Dedifferentiated amniotic fluid mesenchymal stem cell (primary cell): ENCODE data around the gene MORC4.

Experiments used
- DNase-seq: peaks from one replicate; pipeline ENCODE4 v3.0.0-alpha.2; 2016; ENCODE audit errors: extremely low spot score

Gene MORC4

DNA sequence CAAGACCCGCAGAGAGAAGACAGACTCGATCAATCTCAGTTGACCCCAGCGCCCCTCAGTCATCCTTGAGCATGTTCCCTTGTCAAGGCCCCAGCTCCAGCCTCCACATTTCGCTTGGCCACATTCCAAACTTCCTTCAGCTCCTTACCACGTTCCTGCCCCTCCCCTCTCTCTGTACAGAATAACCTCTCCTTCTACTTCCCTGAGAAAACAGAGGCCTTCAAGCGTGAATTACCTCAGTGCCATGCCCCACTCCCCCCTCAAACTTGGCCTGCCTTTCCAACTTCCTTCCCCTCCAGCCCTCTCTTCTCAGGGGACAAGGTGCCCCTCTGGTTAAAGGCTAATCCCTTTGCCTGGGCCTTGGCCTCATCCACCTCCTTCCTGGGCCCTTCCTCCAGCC, 93.7 kb downstream of the MORC4 start:
- DNase-seq: no peak

DNA sequence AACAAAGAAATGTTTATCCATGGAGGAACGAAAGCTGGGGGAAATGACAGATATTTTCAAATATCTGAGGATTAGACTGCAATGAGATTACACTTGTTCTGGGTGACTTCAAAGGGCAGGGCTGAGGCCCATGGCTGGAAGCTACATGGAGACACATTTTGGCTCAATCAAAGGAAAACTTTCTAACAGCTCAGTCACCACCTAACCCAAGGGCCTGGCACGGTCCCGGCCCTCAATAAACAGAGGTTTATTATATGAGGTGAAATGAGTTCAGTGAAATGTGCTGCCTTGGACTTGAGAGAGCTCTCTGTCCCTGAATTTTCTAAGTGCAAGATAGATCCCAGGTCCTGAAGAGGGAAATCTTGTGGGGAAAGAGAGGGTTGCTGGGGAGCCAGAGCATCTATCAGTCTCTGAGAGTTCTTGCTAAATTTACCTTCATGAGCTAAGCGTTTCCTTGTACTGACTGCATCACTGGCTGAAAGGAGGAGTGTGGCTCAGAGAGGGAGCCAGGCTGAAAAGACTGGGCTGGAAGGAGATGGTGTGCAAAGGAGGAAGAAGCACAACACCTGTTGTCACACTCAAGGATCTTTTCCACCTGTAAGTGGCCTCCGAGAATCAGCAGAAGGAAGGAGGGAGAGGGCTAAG, 94.8 kb downstream of the MORC4 start:
- DNase-seq: no peak

DNA sequence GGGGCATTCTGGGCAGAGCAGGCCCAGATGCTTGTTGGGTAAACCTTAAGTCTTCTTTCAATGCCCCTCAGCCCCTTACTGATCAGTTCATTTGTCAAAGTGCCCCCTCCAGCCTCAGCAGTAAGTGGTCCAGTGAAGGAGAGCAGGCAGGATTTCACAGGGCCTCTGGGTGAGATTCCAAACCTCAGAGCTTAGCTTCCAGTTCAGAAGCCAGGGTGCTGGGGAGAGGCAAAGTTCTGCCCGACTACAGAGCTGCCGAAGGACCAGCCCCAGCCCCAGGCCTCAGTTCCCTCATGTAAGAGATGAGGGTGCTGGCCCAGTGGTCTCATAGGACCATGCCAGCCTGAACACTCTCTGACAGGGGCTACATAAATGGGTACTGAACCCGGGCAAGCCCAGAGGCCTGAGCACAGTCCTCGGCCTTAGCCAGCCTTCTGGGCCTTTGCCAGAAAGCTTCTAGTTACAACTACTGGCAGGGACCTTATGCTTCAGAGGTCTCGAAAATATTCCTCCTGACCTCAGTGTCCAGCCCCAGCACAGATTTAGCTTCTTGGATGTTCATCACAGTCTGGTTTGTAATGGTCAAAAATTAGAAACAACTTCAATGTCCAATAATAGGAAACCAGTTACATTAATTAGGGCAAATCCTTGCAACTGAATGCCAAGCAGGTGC, 96.0 kb downstream of the MORC4 start:
- DNase-seq: no peak

DNA sequence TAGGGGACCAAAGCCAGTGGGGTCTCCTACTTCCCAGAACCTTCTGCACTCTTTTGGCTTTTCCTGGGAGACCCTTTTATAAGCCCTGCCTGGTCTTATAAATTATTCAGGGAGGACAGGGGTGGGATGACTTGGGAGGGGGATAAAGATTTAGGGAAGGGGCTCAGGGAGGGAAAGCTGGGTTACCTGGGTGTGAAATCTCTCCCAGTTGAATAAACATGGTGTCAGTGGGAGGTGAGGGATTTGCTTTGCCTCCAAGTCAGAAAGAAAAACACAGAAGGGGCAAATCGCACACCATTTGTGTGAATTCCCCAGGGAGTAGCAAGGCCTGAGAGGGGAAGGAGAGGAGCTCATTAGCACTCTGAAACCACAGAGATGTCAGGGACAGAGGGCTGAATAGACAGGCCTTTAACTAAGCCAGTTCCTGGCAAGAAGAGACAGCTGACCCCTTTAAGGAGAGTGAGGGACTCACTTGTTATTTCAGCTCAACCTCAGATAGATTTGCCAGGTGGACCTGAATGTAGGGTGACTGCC, 96.7 kb downstream of the MORC4 start, which contains the start of gene RIPPLY1:
RIPPLY1 (minus strand) TSS at position 51 of the 534 bp plus-strand sequence. CDS start 54 bp downstream, outside the sequence.
- no peak for DNase-seq

DNA sequence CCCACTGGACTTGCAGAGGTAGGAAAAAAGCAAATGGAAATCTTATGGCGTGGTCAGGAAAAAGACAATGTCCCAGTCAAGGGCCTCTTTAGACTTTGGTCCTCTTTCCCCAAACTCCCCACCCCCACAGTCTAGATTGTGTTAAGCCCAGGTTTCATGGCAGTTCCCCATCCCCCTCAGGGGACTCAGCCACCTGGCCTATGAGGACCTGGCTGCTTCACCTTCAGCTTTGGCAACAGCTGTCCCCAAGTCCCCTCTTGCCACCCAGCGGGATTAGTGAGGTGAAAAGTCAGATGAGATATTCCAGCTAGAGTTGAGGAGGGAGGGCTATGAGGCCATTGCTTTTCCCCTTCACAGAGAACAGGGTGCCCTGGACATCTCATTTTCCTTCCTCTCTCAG, 97.3 kb downstream of the MORC4 start:
- DNase-seq: no peak

DNA sequence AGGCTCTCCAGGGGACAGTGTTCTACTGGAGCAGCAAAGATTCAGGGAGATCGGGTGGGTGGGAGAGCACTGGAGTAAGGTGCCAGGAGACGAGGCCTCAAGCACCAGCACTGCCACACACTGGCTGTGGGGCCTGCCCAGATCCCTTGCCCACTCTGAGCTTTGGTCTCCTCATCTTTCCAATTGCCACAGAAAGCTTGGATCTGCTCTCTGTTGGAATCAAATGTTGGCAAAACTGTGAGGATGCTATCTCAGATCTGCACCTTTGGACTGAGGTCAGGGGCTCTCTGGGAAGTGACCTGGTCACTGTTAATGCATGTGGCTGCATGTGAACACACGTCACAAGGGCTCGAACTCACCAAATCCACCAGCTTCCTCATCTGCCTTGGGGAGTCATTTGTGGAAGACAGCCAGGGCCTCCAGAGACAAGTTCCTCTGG, 98.2 kb downstream of the MORC4 start:
- DNase-seq: no peak

DNA sequence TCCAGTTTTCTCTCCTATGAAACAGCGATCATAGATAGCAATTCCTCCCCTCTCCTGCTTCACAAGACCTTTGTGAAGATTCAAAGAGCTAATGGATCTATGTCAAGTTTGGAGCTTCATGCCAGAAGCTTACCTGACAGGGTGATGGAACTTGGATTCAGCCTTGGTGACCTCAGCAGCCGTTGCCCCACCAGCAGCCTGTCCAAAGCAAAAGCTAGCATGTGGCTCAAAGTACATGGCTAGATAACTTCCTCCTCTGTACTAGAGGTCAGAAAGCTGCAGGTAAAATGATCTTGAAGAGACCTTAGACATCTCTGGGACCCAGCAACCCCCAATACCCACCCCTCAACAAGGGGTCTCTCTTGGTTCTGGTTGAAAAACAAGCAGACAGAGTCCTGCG, 98.7 kb downstream of the MORC4 start:
- no peak for DNase-seq

DNA sequence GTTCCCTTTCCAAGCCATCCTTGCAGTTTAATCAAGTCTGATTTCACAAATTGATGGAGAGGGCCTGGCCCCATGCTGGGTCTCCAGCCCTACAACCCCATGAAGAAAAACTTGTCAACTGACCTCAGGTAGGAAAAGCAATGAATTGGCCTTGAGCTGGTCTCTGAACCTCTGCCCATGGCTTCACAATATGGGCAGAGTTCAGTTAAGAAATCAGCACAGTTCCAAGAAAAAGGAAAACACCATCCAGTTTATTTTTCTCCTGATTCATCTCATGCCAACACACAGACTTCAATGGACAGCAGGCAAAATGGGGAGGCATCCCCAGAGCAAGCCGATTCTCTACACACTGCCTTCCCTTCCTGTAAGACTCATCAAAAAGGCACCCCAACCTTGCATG, 100.2 kb downstream of the MORC4 start:
- no peak for DNase-seq

DNA sequence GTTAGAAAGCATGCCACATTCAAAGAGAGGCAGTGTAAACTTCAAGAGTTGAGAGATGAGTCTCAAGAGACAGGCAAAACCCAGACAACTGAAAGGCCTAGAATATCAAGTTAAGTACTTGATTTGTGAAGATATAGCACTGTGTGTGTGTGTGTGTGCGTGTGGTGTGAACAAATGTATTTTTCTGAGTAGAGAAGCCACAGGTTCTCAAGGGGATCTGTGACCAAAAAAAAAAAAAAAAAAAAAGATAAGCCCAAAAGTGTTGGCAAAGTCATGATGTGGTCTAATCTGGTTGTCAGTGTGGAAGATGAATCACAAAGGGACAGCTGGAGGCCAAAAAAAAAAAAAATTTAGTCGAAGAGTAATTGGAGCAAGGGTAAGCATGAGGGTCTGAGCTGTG, 100.7 kb downstream of the MORC4 start:
- DNase-seq: no peak

DNA sequence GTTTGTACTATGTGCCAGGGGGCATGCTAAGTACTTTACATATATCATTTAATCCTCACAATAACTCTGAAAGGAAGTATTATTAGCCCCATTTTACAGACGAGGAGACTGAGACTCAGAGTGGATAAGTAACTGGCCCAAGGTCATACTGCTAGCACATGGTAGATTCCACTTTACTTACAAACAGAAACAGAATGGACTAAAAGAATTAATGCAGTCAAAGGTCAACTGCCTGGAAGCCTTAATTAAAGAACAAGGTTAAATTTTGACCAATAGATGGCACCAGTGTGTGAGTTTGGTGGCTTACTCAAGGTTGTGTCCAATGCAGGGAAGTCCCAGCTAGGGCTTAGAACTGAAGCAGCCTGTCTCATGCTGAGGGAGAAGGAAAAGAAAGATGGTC, 101.5 kb downstream of the MORC4 start:
- DNase-seq: no peak

DNA sequence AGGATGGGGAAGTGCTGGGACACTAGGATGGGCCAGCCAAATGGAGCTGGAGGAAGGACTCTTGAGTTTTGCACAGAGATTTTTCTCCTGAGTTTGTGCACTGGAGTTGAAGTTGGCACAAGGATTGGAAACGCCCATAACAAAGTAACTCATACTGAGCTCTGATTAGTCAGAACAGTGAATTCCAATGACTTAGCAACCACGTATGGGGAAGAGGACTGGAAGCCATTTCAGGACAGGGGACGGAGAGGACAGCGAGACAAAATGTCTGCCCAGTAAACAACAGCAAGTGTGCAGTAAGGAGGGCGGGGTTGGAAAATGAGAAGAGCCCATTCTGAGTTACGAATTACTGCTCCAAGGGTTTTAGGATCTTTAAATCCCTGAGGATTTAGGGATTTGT, 102.8 kb downstream of the MORC4 start:
- DNase-seq: no peak

DNA sequence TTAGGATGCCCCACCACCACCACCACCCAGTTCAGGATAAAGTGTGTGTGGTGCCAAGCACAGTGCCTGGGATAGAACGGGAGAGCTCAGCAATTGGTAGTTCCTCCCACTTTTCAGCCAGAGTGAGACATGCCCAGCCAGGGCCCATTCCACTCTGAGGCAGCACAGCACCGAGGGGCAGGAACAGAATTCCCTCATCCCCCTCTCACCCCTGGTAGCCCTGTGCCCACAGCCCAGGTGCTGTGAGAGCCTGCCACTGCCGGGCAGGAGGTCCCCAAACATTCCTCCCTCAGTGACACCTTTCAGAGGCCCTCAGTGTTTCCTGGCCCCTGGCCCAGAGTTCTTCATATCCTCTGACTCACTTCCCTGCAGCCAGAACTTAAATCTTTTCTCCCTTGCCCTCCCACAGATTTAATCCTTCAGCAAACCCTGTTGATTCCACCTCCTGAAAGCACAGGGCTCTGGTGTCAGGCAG, 105.0 kb downstream of the MORC4 start:
- peak; percentile 35 for DNase-seq

DNA sequence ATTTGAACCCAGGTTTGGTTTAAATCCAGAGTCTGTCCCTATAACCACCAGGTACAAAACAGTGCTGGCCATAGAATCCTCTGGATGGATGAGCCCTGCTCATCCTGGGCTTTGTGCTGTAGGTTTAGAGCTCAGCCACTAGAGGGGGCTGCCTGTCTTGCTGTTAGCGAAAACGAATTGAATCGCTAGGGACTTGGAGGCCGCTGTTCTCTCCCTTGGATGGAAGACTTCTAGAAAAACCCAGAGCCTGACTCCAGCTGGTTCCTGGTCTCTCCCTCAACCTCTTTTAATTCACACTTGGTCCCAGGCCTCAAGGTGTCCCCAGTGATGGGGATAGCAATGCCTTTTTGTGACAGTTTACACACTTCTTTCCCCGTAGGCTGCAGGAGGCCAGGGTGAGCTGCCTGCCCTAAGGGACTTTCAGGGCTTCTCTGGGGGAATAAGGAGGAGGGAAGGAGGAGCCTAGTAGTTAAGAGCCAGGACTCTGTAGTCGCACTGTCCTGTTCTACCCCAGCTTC, 105.6 kb downstream of the MORC4 start:
- DNase-seq: peak; percentile 72

DNA sequence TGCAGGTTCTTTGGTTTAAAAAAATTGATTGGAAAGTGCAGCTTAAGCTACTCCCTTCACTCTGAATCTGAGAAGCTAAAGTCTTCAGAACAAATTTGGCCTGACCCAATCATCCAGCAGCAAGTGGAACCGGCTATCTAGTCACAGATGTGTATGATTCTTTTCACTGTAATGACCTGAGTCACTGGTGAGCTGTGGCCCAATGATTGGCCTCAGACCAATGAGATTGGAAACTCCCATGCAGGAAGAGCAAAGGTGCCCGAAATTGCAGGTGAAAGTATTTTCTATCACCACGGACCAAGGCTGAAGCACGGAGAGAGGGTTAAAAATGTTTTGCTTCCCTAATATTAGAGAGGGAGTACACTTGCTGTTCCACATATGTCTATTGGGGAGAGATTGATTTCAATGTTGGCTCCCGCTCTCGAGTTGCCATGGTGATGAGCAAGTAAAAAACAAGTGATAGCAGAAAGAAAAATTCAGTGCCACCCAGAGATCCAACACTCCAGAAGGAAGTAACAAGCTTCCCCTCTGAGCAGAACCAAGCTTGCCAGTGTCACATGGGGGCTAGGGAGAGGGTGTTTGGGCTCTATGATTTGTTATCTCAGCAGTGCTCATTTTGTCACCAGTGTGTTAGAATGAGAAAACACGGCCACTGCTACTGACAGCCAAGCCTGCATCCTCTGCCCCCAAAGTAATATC, 108.1 kb downstream of the MORC4 start:
- DNase-seq: no peak
